AG10803 (cell line): Measurements from ENCODE around the gene OR52B6.
"Not testable (repeated sequence)": the region's sequence is repeated elsewhere in the genome, so short reads cannot be mapped to it uniquely, and the experiment has no call there.

ENCODE experiments used
- DNase-seq: peaks from one replicate; pipeline ENCODE4 v3.0.0; 2010; ENCODE audit warnings: low read depth
- H3K4me3 ChIP-seq: 2 replicates; pipeline ENCODE4 v1.5.1; 2011; ENCODE audit warnings: mild to moderate bottlenecking, low read length, control low read depth
- CTCF ChIP-seq: conservative IDR thresholded peaks from 2 replicates; pipeline ENCODE4 v1.5.1; 2011; ENCODE audit warnings: mild to moderate bottlenecking, low read length, control low read depth, inconsistent platforms

The OR52B6 gene

GRCh38 chr11:5574654-5575053, 6.0 kb upstream of the OR52B6 start:
- DNase-seq: no peak
- no peak overlapping the region for H3K4me3 ChIP-seq
- TF ChIP-seq CTCF: no peak

- H3K4me3 ChIP-seq: no peak overlapping the region
- no peak for TF ChIP-seq CTCF
These were observed 5.5 kb upstream of the OR52B6 start for GRCh38 chr11:5575152-5575551.

GRCh38 chr11:5577101-5577500, 3.6 kb upstream of the OR52B6 start:
- no peak for TF ChIP-seq CTCF
- DNase-seq: no peak
- no peak overlapping the region for H3K4me3 ChIP-seq

More at GRCh38 chr11:5575152-5575551, 5.5 kb upstream of the OR52B6 start:
- no peak for DNase-seq

- H3K4me3 ChIP-seq: no peak overlapping the region
- DNase-seq: no peak
- no peak for TF ChIP-seq CTCF
These were observed 337 bp downstream of the OR52B6 start for GRCh38 chr11:5581014-5581413.

- DNase-seq: not testable (repeated sequence)
These were observed 3.8 kb downstream of the OR52B6 start for GRCh38 chr11:5584458-5584857.

GRCh38 chr11:5589906-5590305, 9.2 kb downstream of the OR52B6 start:
- DNase-seq, H3K4me3 ChIP-seq: not testable (repeated sequence)

More at GRCh38 chr11:5584458-5584857, 3.8 kb downstream of the OR52B6 start:
- not testable (repeated sequence) for H3K4me3 ChIP-seq

GRCh38 chr11:5591613-5592012, 10.9 kb downstream of the OR52B6 start:
- H3K4me3 ChIP-seq: no peak overlapping the region
- no peak for TF ChIP-seq CTCF
- no peak for DNase-seq

GRCh38 chr11:5592615-5593014, 11.9 kb downstream of the OR52B6 start:
- DNase-seq: no peak
- H3K4me3 ChIP-seq: no peak overlapping the region
- no peak for TF ChIP-seq CTCF
